ENCODE measurements around the gene YAE1.

GRCh38 chr7:39527296-39527695 lies 38.9 kb upstream of the YAE1 start:
- TF ChIP-seq ZNF565 (CRISPR knock-in tag; conservative IDR thresholded peaks at IDR 0.05; ENCODE audit: low read depth): no peak
- TF ChIP-seq, protein P1, sequence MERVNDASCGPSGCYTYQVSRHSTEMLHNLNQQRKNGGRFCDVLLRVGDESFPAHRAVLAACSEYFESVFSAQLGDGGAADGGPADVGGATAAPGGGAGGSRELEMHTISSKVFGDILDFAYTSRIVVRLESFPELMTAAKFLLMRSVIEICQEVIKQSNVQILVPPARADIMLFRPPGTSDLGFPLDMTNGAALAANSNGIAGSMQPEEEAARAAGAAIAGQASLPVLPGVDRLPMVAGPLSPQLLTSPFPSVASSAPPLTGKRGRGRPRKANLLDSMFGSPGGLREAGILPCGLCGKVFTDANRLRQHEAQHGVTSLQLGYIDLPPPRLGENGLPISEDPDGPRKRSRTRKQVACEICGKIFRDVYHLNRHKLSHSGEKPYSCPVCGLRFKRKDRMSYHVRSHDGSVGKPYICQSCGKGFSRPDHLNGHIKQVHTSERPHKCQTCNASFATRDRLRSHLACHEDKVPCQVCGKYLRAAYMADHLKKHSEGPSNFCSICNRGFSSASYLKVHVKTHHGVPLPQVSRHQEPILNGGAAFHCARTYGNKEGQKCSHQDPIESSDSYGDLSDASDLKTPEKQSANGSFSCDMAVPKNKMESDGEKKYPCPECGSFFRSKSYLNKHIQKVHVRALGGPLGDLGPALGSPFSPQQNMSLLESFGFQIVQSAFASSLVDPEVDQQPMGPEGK (CRISPR knock-in tag; IDR thresholded peaks at IDR 0.05; ENCODE audit: borderline replicate concordance): no peak
- no peak for TF ChIP-seq RARB (CRISPR knock-in tag; IDR thresholded peaks at IDR 0.05)
- no peak for TF ChIP-seq ZFP3 (CRISPR knock-in tag; IDR thresholded peaks at IDR 0.05)
- TF ChIP-seq, protein P2, sequence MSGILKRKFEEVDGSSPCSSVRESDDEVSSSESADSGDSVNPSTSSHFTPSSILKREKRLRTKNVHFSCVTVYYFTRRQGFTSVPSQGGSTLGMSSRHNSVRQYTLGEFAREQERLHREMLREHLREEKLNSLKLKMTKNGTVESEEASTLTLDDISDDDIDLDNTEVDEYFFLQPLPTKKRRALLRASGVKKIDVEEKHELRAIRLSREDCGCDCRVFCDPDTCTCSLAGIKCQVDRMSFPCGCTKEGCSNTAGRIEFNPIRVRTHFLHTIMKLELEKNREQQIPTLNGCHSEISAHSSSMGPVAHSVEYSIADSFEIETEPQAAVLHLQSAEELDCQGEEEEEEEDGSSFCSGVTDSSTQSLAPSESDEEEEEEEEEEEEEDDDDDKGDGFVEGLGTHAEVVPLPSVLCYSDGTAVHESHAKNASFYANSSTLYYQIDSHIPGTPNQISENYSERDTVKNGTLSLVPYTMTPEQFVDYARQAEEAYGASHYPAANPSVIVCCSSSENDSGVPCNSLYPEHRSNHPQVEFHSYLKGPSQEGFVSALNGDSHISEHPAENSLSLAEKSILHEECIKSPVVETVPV (CRISPR knock-in tag; IDR thresholded peaks at IDR 0.05): no peak
- TF ChIP-seq CREB5 (CRISPR knock-in tag; IDR thresholded peaks at IDR 0.05; ENCODE audit: low read depth): no peak
- TF ChIP-seq ZC3H10 (CRISPR knock-in tag; IDR thresholded peaks at IDR 0.05): no peak
- no peak for TF ChIP-seq ARNTL (CRISPR knock-in tag; IDR thresholded peaks at IDR 0.05; ENCODE audit: borderline replicate concordance, low read depth)
- no peak for TF ChIP-seq OSR1 (CRISPR knock-in tag; IDR thresholded peaks at IDR 0.05)
- no peak for TF ChIP-seq TCF4 (CRISPR knock-in tag; IDR thresholded peaks at IDR 0.05; ENCODE audit: borderline replicate concordance)
- TF ChIP-seq, protein P3, sequence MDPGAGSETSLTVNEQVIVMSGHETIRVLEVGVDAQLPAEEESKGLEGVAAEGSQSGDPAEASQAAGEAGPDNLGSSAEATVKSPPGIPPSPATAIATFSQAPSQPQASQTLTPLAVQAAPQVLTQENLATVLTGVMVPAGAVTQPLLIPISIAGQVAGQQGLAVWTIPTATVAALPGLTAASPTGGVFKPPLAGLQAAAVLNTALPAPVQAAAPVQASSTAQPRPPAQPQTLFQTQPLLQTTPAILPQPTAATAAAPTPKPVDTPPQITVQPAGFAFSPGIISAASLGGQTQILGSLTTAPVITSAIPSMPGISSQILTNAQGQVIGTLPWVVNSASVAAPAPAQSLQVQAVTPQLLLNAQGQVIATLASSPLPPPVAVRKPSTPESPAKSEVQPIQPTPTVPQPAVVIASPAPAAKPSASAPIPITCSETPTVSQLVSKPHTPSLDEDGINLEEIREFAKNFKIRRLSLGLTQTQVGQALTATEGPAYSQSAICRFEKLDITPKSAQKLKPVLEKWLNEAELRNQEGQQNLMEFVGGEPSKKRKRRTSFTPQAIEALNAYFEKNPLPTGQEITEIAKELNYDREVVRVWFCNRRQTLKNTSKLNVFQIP (CRISPR knock-in tag; IDR thresholded peaks at IDR 0.05; ENCODE audit: borderline replicate concordance, low read depth): no peak

All from SK-N-SH treated with all-trans-retinoic acid at 6 μM for 48 hours (cell line).